ENCODE results near the gene LRR1.

DNA sequence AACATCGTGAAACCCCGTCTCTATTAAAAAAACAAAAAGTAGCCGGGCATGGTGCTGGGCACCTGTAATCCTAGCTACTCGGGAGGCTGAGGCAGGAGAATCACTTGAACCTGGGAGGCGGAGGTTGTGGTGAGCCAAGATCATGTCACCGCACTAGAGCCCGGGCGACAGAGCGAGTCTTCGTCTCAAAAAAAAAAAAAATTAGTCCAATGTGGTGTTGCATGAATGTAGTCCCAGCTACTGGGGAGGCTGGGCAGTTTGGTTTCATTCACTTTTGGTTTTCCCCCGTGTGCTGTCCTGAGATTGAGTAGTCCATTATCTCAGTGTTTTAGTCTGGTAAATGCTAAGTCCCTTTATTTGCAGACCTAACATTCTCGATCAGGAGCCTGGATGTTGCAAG lies 32.0 kb upstream of the LRR1 start:
- no peak for TF ChIP-seq YY1 (IDR thresholded peaks at IDR 0.05; ENCODE audit: borderline replicate concordance in 1 of 3, control insufficient read depth in 1 of 3, extremely low read depth in 1 of 3, insufficient read depth in 3 of 3, insufficient read length in 1 of 3, insufficient replicate concordance in 2 of 3, low read depth in 1 of 3, low read length in 2 of 3)
- TF ChIP-seq YBX1 (IDR thresholded peaks at IDR 0.05): no peak
- TF ChIP-seq NR1H2 (CRISPR knock-in tag; IDR thresholded peaks at IDR 0.05): no peak
- TF ChIP-seq, protein P1, sequence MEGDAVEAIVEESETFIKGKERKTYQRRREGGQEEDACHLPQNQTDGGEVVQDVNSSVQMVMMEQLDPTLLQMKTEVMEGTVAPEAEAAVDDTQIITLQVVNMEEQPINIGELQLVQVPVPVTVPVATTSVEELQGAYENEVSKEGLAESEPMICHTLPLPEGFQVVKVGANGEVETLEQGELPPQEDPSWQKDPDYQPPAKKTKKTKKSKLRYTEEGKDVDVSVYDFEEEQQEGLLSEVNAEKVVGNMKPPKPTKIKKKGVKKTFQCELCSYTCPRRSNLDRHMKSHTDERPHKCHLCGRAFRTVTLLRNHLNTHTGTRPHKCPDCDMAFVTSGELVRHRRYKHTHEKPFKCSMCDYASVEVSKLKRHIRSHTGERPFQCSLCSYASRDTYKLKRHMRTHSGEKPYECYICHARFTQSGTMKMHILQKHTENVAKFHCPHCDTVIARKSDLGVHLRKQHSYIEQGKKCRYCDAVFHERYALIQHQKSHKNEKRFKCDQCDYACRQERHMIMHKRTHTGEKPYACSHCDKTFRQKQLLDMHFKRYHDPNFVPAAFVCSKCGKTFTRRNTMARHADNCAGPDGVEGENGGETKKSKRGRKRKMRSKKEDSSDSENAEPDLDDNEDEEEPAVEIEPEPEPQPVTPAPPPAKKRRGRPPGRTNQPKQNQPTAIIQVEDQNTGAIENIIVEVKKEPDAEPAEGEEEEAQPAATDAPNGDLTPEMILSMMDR (IDR thresholded peaks at IDR 0.05 in 2 of 3, conservative IDR thresholded peaks at IDR 0.05 in 1 of 3; ENCODE audit: insufficient read depth in 2 of 3, low read depth in 1 of 3, low read length in 3 of 3): no peak
- TF ChIP-seq ESRRA (IDR thresholded peaks at IDR 0.05; ENCODE audit: borderline replicate concordance, low read depth): no peak
- TF ChIP-seq KLF10 (CRISPR knock-in tag; IDR thresholded peaks at IDR 0.05): no peak
- TF ChIP-seq, protein P2, sequence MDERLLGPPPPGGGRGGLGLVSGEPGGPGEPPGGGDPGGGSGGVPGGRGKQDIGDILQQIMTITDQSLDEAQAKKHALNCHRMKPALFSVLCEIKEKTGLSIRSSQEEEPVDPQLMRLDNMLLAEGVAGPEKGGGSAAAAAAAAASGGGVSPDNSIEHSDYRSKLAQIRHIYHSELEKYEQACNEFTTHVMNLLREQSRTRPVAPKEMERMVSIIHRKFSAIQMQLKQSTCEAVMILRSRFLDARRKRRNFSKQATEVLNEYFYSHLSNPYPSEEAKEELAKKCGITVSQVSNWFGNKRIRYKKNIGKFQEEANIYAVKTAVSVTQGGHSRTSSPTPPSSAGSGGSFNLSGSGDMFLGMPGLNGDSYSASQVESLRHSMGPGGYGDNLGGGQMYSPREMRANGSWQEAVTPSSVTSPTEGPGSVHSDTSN (CRISPR knock-in tag; IDR thresholded peaks at IDR 0.05; ENCODE audit: low read depth): no peak
- TF ChIP-seq, protein P2 (tag; conservative IDR thresholded peaks at IDR 0.05; ENCODE audit: low read depth): no peak
- no peak for TF ChIP-seq POLR2A (conservative IDR thresholded peaks at IDR 0.05)

Data from K562 (cell line).